Panc1 (cell line): ENCODE measurements around the gene RPL19. TPM values are rescaled to one million over a fixed set of nuclear protein-coding genes. Genes with fewer than 3 reads are reported as not detected.

Experiments
- ATAC-seq: fragments of 200-7000 bp; cut with Tn5 transposase; 2 replicates; pipeline ENCODE4 v1.9.1; 2020; ENCODE audit warnings: mild to moderate bottlenecking, moderate library complexity
- BruUV-seq: library from RNA; stranded (reverse); fragments of 400-500 nt; replicated peaks from 2 replicates; lab custom pipeline; 2021; lab: Mats Ljungman, UMichigan
- CTCF ChIA-PET: fragments of 300-600 bp; sonication (Branson Sonifier 250); formaldehyde crosslinking; loops from one replicate; lab custom pipeline; 2022; ENCODE audit warnings: antibody characterized with exemption; lab: Charles Lee
- POLR2A ChIA-PET: fragments of 300-600 bp; sonication (Branson Sonifier 250); formaldehyde crosslinking; loops from one replicate; lab custom pipeline; 2022; ENCODE audit warnings: antibody characterized with exemption; lab: Charles Lee
- DNase-seq: peaks from one replicate; pipeline ENCODE4 v3.0.0-alpha.2; 2010; ENCODE audit warnings: low read depth, low spot score
- H3K27ac ChIP-seq: 2 replicates; pipeline ENCODE4 v1.5.1; 2011; ENCODE audit warnings: mild to moderate bottlenecking, low read length, inconsistent platforms
- H3K27me3 ChIP-seq: fragments of 200-500 bp; sonication (Bioruptor generic); 2 replicates; pipeline ENCODE4 v1.6.0; 2014; ENCODE audit warnings: low read length, inconsistent platforms; ENCODE audit not compliant: control insufficient read depth, insufficient read depth
- H3K36me3 ChIP-seq: fragments of 200-500 bp; sonication (Bioruptor generic); 2 replicates; pipeline ENCODE4 v1.5.1; 2014; ENCODE audit warnings: inconsistent platforms, mild to moderate bottlenecking, low read length, moderate library complexity; ENCODE audit not compliant: control insufficient read depth, insufficient read depth
- H3K4me1 ChIP-seq: 2 replicates; pipeline ENCODE4 v1.5.1; 2011; ENCODE audit warnings: inconsistent platforms, mild to moderate bottlenecking, low read length, moderate library complexity; ENCODE audit not compliant: control insufficient read depth, insufficient read depth
- H3K4me3 ChIP-seq, 2 experiments: 2 replicates each; pipeline ENCODE4 v1.5.1; 2011 to 2012; ENCODE audit warnings: low read depth in 2 of 2, low read length in 2 of 2, mild to moderate bottlenecking in 2 of 2, inconsistent platforms in 1 of 2, moderate library complexity in 1 of 2
- H3K9me3 ChIP-seq: fragments of 200-500 bp; sonication (Bioruptor generic); 2 replicates; pipeline ENCODE4 v1.5.1; 2014; ENCODE audit warnings: low read depth, mild to moderate bottlenecking, inconsistent platforms, low read length, moderate library complexity; ENCODE audit not compliant: control insufficient read depth, insufficient read depth
- CTCF ChIP-seq: fragments of 450-650 bp; IDR thresholded peaks from 2 replicates; pipeline ENCODE4 v1.5.1; 2017; ENCODE audit warnings: mild to moderate bottlenecking
- POLR2AphosphoS5 ChIP-seq: IDR thresholded peaks from 2 replicates; pipeline ENCODE4 v1.6.1; 2012; ENCODE audit warnings: mild to moderate bottlenecking, low read depth, low read length, moderate library complexity
- REST ChIP-seq, 2 experiments: IDR thresholded peaks; 2 replicates each; pipeline ENCODE4 v1.6.1; 2011 to 2012; ENCODE audit warnings: low read depth in 2 of 2, control low read depth in 1 of 2, low read length in 1 of 2, mild to moderate bottlenecking in 1 of 2, moderate library complexity in 1 of 2; ENCODE audit not compliant: insufficient read depth in 1 of 2
- SIN3A ChIP-seq: IDR thresholded peaks from 2 replicates; pipeline ENCODE4 v1.6.1; 2012; ENCODE audit warnings: low read depth, mild to moderate bottlenecking, low read length, moderate library complexity, borderline replicate concordance; ENCODE audit not compliant: insufficient read depth
- TCF7L2 ChIP-seq: IDR thresholded peaks from 2 replicates; pipeline ENCODE4 v1.6.1; 2011; ENCODE audit warnings: mild to moderate bottlenecking, low read depth, low read length, inconsistent platforms
- in situ Hi-C: cut with HindIII; loops from 2 replicates; pipeline ENCODE4 v1.10.0; 2016; ENCODE audit warnings: low sequenced_read_pairs, low pct_unique_long_range_greater_than_20kb
- intact Hi-C: fragments of 100-400 bp; cut with micrococcal nuclease; formaldehyde crosslinking; loops from one replicate; pipeline ENCODE4 v1.10.0; 2022; ENCODE audit not compliant: unreplicated experiment
- total RNA-seq: library from RNA; stranded (reverse); gene quantifications from one replicate; pipeline ENCODE4 v1.2.1, GENCODE V29; 2021; ENCODE audit not compliant: unreplicated experiment

Gene RPL19
- total RNA-seq, 1 experiment from 2014 or later, result 971 TPM

- no peak for TF ChIP-seq CTCF
These were observed 34.2 kb upstream of the RPL19 start, which contains the start of gene ARL5C (continued) for GRCh38 chr17:39165841-39166349.

- intact Hi-C loops, result no loop called here
- BruUV-seq, result no TSS peak
- TF ChIP-seq TCF7L2 (no peak), SIN3A (no peak), POLR2AphosphoS5 (no peak), REST (IDR thresholded peaks at IDR 0.05; ENCODE audit: insufficient read depth in 1 of 2, low read depth in 2 of 2, low read length in 1 of 2) (no peak), CTCF (no peak)
- Histone ChIP-seq H3K4me3 (no peak overlapping the region), H3K27ac (no peak overlapping the region), H3K27me3 (no peaks in the 10 kb centered on the region), H3K4me1 (peaks cover 4% of the 10 kb centered on the region; the same call in 1 of the 2 replicates), H3K9me3 (no peaks in the 10 kb centered on the region), H3K36me3 (no peaks in the 10 kb centered on the region)
- no peak for DNase-seq
- ChIA-PET CTCF (interaction anchor here (1.2 kb wide), 1 partner anchor 8 kb away, joined by 4 read pairs; no protein-coding TSS in a partner anchor), POLR2A (no interaction called here)
- in situ Hi-C loops, result no loop called here
- ATAC-seq, result no peak
These were observed 33.4 kb upstream of the RPL19 start for GRCh38 chr17:39166437-39167335.

GRCh38 chr17:39167476-39167875, 32.6 kb upstream of the RPL19 start:
- ATAC-seq, result no peak
- no TSS peak for BruUV-seq

More at GRCh38 chr17:39167476-39167875, 32.6 kb upstream of the RPL19 start:
- intact Hi-C loops, result no loop called here
- Histone ChIP-seq H3K4me1 (peaks cover 4% of the 10 kb centered on the region; the same call in 1 of the 2 replicates), H3K27me3 (no peaks in the 10 kb centered on the region), H3K9me3 (no peaks in the 10 kb centered on the region), H3K27ac (no peak overlapping the region), H3K4me3 (no peak overlapping the region), H3K36me3 (no peaks in the 10 kb centered on the region)
- ChIA-PET POLR2A (no interaction called here), CTCF (no interaction called here)
- TF ChIP-seq POLR2AphosphoS5 (no peak), REST (IDR thresholded peaks at IDR 0.05; ENCODE audit: insufficient read depth in 1 of 2, low read depth in 2 of 2, low read length in 1 of 2) (no peak), TCF7L2 (no peak), CTCF (no peak), SIN3A (no peak)
- no peak for DNase-seq
- in situ Hi-C loops, result no loop called here
